Measurements from ENCODE around the gene FOXA3. TPM values are rescaled to one million over a fixed set of nuclear protein-coding genes. Genes with fewer than 3 reads are reported as not detected.

The FOXA3 gene
- total and polyA plus RNA-seq, 2 experiments from 2014 or later = 11.1 to 17.5 TPM

DNA sequence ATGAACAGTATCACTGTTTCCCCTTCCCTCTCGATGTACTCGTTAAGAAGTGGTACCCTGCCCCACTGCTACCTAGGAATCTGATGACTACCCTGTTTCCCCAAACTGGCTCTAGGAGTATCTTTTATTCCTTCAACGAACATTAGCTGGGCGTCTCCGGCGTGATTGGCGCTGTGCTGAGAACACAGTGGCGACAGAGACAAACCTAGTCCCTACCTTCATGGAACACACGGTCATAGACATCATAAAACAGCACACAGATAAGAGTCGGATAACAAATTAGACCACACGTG, 1.9 kb upstream of the FOXA3 start:
- TF ChIP-seq NANOG (IDR thresholded peaks at IDR 0.05; ENCODE audit: borderline replicate concordance) (no peak), CREB1 (CRISPR knock-in tag; IDR thresholded peaks at IDR 0.05; ENCODE audit: low read depth) (no peak), JUNB (IDR thresholded peaks at IDR 0.05; ENCODE audit: unreplicated experiment) (no peak), EZH2 (IDR thresholded peaks at IDR 0.05; ENCODE audit: low read depth, unreplicated experiment) (no peak), ZNF331 (CRISPR knock-in tag; IDR thresholded peaks at IDR 0.05; ENCODE audit: low read depth) (no peak)
- TF ChIP-seq, protein P1, sequence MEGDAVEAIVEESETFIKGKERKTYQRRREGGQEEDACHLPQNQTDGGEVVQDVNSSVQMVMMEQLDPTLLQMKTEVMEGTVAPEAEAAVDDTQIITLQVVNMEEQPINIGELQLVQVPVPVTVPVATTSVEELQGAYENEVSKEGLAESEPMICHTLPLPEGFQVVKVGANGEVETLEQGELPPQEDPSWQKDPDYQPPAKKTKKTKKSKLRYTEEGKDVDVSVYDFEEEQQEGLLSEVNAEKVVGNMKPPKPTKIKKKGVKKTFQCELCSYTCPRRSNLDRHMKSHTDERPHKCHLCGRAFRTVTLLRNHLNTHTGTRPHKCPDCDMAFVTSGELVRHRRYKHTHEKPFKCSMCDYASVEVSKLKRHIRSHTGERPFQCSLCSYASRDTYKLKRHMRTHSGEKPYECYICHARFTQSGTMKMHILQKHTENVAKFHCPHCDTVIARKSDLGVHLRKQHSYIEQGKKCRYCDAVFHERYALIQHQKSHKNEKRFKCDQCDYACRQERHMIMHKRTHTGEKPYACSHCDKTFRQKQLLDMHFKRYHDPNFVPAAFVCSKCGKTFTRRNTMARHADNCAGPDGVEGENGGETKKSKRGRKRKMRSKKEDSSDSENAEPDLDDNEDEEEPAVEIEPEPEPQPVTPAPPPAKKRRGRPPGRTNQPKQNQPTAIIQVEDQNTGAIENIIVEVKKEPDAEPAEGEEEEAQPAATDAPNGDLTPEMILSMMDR (conservative IDR thresholded peaks at IDR 0.05; ENCODE audit: low read depth in 2 of 2) = no peak
- TF ChIP-seq, protein P2, sequence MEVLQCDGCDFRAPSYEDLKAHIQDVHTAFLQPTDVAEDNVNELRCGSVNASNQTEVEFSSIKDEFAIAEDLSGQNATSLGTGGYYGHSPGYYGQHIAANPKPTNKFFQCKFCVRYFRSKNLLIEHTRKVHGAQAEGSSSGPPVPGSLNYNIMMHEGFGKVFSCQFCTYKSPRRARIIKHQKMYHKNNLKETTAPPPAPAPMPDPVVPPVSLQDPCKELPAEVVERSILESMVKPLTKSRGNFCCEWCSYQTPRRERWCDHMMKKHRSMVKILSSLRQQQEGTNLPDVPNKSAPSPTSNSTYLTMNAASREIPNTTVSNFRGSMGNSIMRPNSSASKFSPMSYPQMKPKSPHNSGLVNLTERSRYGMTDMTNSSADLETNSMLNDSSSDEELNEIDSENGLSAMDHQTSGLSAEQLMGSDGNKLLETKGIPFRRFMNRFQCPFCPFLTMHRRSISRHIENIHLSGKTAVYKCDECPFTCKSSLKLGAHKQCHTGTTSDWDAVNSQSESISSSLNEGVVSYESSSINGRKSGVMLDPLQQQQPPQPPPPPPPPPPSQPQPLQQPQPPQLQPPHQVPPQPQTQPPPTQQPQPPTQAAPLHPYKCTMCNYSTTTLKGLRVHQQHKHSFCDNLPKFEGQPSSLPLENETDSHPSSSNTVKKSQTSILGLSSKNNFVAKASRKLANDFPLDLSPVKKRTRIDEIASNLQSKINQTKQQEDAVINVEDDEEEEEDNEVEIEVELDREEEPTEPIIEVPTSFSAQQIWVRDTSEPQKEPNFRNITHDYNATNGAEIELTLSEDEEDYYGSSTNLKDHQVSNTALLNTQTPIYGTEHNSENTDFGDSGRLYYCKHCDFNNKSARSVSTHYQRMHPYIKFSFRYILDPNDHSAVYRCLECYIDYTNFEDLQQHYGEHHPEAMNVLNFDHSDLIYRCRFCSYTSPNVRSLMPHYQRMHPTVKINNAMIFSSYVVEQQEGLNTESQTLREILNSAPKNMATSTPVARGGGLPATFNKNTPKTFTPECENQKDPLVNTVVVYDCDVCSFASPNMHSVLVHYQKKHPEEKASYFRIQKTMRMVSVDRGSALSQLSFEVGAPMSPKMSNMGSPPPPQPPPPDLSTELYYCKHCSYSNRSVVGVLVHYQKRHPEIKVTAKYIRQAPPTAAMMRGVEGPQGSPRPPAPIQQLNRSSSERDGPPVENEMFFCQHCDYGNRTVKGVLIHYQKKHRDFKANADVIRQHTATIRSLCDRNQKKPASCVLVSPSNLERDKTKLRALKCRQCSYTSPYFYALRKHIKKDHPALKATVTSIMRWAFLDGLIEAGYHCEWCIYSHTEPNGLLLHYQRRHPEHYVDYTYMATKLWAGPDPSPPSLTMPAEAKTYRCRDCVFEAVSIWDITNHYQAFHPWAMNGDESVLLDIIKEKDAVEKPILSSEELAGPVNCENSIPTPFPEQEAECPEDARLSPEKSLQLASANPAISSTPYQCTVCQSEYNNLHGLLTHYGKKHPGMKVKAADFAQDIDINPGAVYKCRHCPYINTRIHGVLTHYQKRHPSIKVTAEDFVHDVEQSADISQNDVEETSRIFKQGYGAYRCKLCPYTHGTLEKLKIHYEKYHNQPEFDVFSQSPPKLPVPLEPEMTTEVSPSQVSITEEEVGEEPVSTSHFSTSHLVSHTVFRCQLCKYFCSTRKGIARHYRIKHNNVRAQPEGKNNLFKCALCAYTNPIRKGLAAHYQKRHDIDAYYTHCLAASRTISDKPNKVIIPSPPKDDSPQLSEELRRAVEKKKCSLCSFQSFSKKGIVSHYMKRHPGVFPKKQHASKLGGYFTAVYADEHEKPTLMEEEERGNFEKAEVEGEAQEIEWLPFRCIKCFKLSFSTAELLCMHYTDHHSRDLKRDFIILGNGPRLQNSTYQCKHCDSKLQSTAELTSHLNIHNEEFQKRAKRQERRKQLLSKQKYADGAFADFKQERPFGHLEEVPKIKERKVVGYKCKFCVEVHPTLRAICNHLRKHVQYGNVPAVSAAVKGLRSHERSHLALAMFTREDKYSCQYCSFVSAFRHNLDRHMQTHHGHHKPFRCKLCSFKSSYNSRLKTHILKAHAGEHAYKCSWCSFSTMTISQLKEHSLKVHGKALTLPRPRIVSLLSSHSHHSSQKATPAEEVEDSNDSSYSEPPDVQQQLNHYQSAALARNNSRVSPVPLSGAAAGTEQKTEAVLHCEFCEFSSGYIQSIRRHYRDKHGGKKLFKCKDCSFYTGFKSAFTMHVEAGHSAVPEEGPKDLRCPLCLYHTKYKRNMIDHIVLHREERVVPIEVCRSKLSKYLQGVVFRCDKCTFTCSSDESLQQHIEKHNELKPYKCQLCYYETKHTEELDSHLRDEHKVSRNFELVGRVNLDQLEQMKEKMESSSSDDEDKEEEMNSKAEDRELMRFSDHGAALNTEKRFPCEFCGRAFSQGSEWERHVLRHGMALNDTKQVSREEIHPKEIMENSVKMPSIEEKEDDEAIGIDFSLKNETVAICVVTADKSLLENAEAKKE (CRISPR knock-in tag; IDR thresholded peaks at IDR 0.05) = no peak
- peak overlapping the region; percentile 80 for H3K4me2 ChIP-seq
- no peak overlapping the region for H2AFZ ChIP-seq
- peak overlapping the region; percentile 95 for H3K4me3 Mint-ChIP-seq
- ATAC-seq (no peak), DNase-seq (ENCODE audit: low spot score) (no peak)
- H3K36me3 Mint-ChIP-seq (ENCODE audit: low read depth) = peaks cover 30% of the 10 kb centered on the region
- peak overlapping the region; percentile 93 for H3K27ac ChIP-seq (ENCODE audit: low read depth)
- H3K4me3 ChIP-seq = peak overlapping the region; percentile 63
- H3K4me1 ChIP-seq (ENCODE audit: insufficient read depth) = peaks cover 25% of the 10 kb centered on the region
- H3K9me2 ChIP-seq (ENCODE audit: insufficient read depth) = no peaks in the 10 kb centered on the region
- no peaks in the 10 kb centered on the region for H3K27me3 ChIP-seq (ENCODE audit: insufficient read depth)
- peaks cover 9% of the 10 kb centered on the region; the same call in 1 of the 2 replicates for H3K36me3 ChIP-seq (ENCODE audit: insufficient read depth)
- H3K27ac Mint-ChIP-seq = peak overlapping the region; percentile 99
- H3K27me3 Mint-ChIP-seq (ENCODE audit: insufficient read depth, low read depth, poor library complexity) = peaks cover 28% of the 10 kb centered on the region
- H3K4me1 Mint-ChIP-seq = peaks cover 30% of the 10 kb centered on the region
- H3K79me2 ChIP-seq (replicated peaks; ENCODE audit: insufficient read depth) = peaks cover 80% of the 10 kb centered on the region
- no peaks in the 10 kb centered on the region for H3K9me3 Mint-ChIP-seq
- 0 out of 2 replicates have a peak, but pooled peaks cover 9% of the 10 kb centered on the region for H3F3A ChIP-seq (replicated peaks; ENCODE audit: low read depth)
- peaks cover 22% of the 10 kb centered on the region; the same call in 1 of the 2 replicates for H4K20me1 ChIP-seq (replicated peaks; ENCODE audit: insufficient read depth)
